HEK293 (cell line): ENCODE measurements around the gene MARVELD1.
A peak's percentile ranks its signal among the peaks of the same experiment; 100 is the strongest.

Experiments used
- GLI2 ChIP-seq: fragments of 450-650 bp; formaldehyde crosslinking; IDR thresholded peaks from 2 replicates; pipeline ENCODE4; 2017; ENCODE audit warnings: missing biosample characterization, missing genetic modification characterization, low read depth, borderline replicate concordance
- KLF16 ChIP-seq: fragments of 450-650 bp; formaldehyde crosslinking; IDR thresholded peaks from 2 replicates; pipeline ENCODE4 v1.5.1; 2017; ENCODE audit warnings: missing biosample characterization, missing genetic modification characterization
- KLF9 ChIP-seq: fragments of 450-650 bp; formaldehyde crosslinking; IDR thresholded peaks from 2 replicates; pipeline ENCODE4 v1.5.1; 2016; ENCODE audit warnings: missing biosample characterization, missing genetic modification characterization, low read depth
- MEIS1 ChIP-seq: sonication (generic); formaldehyde crosslinking; IDR thresholded peaks from 2 replicates; pipeline ENCODE4 v1.8.1; 2022; ENCODE audit warnings: missing genetic modification reagents, mild to moderate bottlenecking, borderline replicate concordance
- REPIN1 ChIP-seq: fragments of 450-650 bp; formaldehyde crosslinking; IDR thresholded peaks from 2 replicates; pipeline ENCODE4 v1.5.1; 2017; ENCODE audit warnings: missing biosample characterization, missing genetic modification characterization, low read depth
- SCRT2 ChIP-seq: fragments of 450-650 bp; formaldehyde crosslinking; IDR thresholded peaks from 2 replicates; pipeline ENCODE4 v1.5.1; 2016; ENCODE audit warnings: missing biosample characterization, missing genetic modification characterization
- SP2 ChIP-seq: fragments of 450-650 bp; formaldehyde crosslinking; IDR thresholded peaks from 2 replicates; pipeline ENCODE4 v1.5.1; 2016; ENCODE audit warnings: missing biosample characterization, missing genetic modification characterization
- SP7 ChIP-seq: fragments of 450-650 bp; formaldehyde crosslinking; IDR thresholded peaks from 2 replicates; pipeline ENCODE4 v1.5.1; 2016; ENCODE audit warnings: missing biosample characterization, missing genetic modification characterization
- WT1 ChIP-seq: fragments of 450-650 bp; formaldehyde crosslinking; IDR thresholded peaks from 2 replicates; pipeline ENCODE4 v1.5.1; 2016; ENCODE audit warnings: missing biosample characterization, missing genetic modification characterization
- ZFP37 ChIP-seq: fragments of 450-650 bp; formaldehyde crosslinking; IDR thresholded peaks from 2 replicates; pipeline ENCODE4 v1.5.1; 2016; ENCODE audit warnings: missing biosample characterization, missing genetic modification characterization
- ZNF140 ChIP-seq: fragments of 450-650 bp; formaldehyde crosslinking; IDR thresholded peaks from 2 replicates; pipeline ENCODE4 v1.5.1; 2016; ENCODE audit warnings: missing biosample characterization, missing genetic modification characterization
- ZNF239 ChIP-seq: fragments of 450-650 bp; formaldehyde crosslinking; IDR thresholded peaks from 2 replicates; pipeline ENCODE4 v1.5.1; 2016; ENCODE audit warnings: missing biosample characterization, missing genetic modification characterization
- ZNF248 ChIP-seq: fragments of 450-650 bp; formaldehyde crosslinking; IDR thresholded peaks from 2 replicates; pipeline ENCODE4 v1.5.1; 2017; ENCODE audit warnings: missing biosample characterization, missing genetic modification characterization
- ZNF341 ChIP-seq: fragments of 450-650 bp; formaldehyde crosslinking; IDR thresholded peaks from 2 replicates; pipeline ENCODE4; 2016; ENCODE audit warnings: low read depth, missing biosample characterization, missing genetic modification characterization
- ZNF366 ChIP-seq: fragments of 450-650 bp; formaldehyde crosslinking; conservative IDR thresholded peaks from 2 replicates; pipeline ENCODE4 v1.5.1; 2016; ENCODE audit warnings: missing biosample characterization, missing genetic modification characterization
- ZNF416 ChIP-seq: fragments of 450-650 bp; formaldehyde crosslinking; IDR thresholded peaks from 2 replicates; pipeline ENCODE4 v1.5.1; 2016; ENCODE audit warnings: missing biosample characterization, missing genetic modification characterization
- ZNF501 ChIP-seq: fragments of 450-650 bp; formaldehyde crosslinking; IDR thresholded peaks from 2 replicates; pipeline ENCODE4 v1.5.1; 2016; ENCODE audit warnings: missing biosample characterization, missing genetic modification characterization
- ZNF529 ChIP-seq: fragments of 450-650 bp; formaldehyde crosslinking; IDR thresholded peaks from 2 replicates; pipeline ENCODE4 v1.5.1; 2017; ENCODE audit warnings: missing genetic modification characterization, missing biosample characterization; ENCODE audit not compliant: insufficient replicate concordance
- ZNF530 ChIP-seq: fragments of 450-650 bp; formaldehyde crosslinking; IDR thresholded peaks from 2 replicates; pipeline ENCODE4 v1.5.1; 2016; ENCODE audit warnings: low read depth, missing biosample characterization, missing genetic modification characterization
- ZNF561 ChIP-seq: fragments of 450-650 bp; IDR thresholded peaks from 2 replicates; pipeline ENCODE4 v1.5.1; 2018; ENCODE audit warnings: missing biosample characterization, missing genetic modification characterization, borderline replicate concordance
- ZNF600 ChIP-seq: fragments of 450-650 bp; formaldehyde crosslinking; IDR thresholded peaks from 2 replicates; pipeline ENCODE4 v1.5.1; 2016; ENCODE audit warnings: missing biosample characterization, missing genetic modification characterization
- ZNF658 ChIP-seq: fragments of 450-650 bp; formaldehyde crosslinking; IDR thresholded peaks from 2 replicates; pipeline ENCODE4; 2016; ENCODE audit warnings: missing biosample characterization, missing genetic modification characterization
- ZNF664 ChIP-seq: fragments of 450-650 bp; formaldehyde crosslinking; IDR thresholded peaks from 2 replicates; pipeline ENCODE4 v1.5.1; 2016; ENCODE audit warnings: missing biosample characterization, missing genetic modification characterization
- ZNF777 ChIP-seq: fragments of 450-650 bp; formaldehyde crosslinking; IDR thresholded peaks from 2 replicates; pipeline ENCODE4 v1.5.1; 2017; ENCODE audit warnings: missing biosample characterization, missing genetic modification characterization, borderline replicate concordance
- ZNF785 ChIP-seq: fragments of 450-650 bp; formaldehyde crosslinking; IDR thresholded peaks from 2 replicates; pipeline ENCODE4 v1.5.1; 2016; ENCODE audit warnings: missing biosample characterization, missing genetic modification characterization
- ZNF843 ChIP-seq: fragments of 450-650 bp; formaldehyde crosslinking; IDR thresholded peaks from 2 replicates; pipeline ENCODE4 v1.5.1; 2016; ENCODE audit warnings: missing biosample characterization, missing genetic modification characterization
- ZSCAN16 ChIP-seq: fragments of 450-650 bp; formaldehyde crosslinking; IDR thresholded peaks from 2 replicates; pipeline ENCODE4 v1.5.1; 2016; ENCODE audit warnings: missing biosample characterization, missing genetic modification characterization
- TF ChIP-seq, protein P1 (sequence below): fragments of 450-650 bp; formaldehyde crosslinking; IDR thresholded peaks from 2 replicates; pipeline ENCODE4 v1.5.1; 2016; ENCODE audit warnings: missing biosample characterization, missing genetic modification characterization
- TF ChIP-seq, protein P2 (sequence below): fragments of 450-650 bp; formaldehyde crosslinking; IDR thresholded peaks from 2 replicates; pipeline ENCODE4 v1.5.1; 2016; ENCODE audit warnings: missing biosample characterization, missing genetic modification characterization
- TF ChIP-seq, protein P3 (sequence below): fragments of 450-650 bp; formaldehyde crosslinking; IDR thresholded peaks from 2 replicates; pipeline ENCODE4 v1.5.1; 2017; ENCODE audit warnings: missing biosample characterization, missing genetic modification characterization
- TF ChIP-seq, protein P4 (sequence below): fragments of 450-650 bp; formaldehyde crosslinking; IDR thresholded peaks from 2 replicates; pipeline ENCODE4 v1.5.1; 2016; ENCODE audit warnings: missing biosample characterization, missing genetic modification characterization
- TF ChIP-seq, protein P5 (sequence below): fragments of 450-650 bp; formaldehyde crosslinking; optimal IDR thresholded peaks from 2 replicates; pipeline ENCODE3; 2016; ENCODE audit warnings: missing biosample characterization, mild to moderate bottlenecking, missing genetic modification characterization

The MARVELD1 gene

DNA sequence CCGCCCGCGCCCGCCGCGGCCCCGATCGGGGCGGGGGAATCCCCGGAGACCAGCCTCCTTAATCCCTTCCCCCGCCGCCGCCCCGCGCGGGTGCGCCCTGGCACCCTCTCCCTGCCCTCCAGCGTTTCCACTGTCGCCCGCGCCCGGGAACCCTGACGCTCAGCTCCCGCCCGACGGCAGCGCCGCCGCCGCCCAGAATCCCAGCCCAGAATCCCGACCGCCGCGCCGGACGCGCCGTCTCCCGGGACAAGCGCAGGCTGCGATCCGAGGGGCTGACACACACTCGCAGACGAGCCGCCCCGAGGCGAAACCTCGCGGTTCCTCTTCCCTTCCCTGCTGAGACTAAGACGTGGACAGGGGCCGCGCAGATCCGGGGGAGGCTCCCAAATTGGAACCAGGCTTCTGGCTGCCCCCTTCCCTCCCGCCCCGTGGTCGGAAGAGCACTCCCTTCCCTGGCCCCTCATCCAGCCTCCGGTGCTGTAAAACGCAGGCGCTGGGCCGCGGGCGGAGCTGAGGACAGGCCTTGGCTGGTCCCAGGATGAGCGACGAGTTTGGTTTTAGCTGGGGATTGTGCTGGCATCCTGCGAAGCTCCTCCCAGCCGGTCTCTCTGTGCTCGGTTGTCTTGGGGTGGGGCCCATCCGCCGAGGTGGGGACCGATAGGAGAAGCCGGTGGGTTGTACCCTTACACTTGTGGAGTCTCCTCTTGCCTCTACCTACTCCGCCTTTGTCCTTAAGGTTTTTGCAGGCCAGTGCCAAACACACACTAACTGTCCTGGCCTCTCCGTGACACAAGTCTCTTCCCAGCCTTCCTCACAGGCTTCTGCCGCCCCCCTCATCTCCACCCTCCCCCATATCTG, 1.1 kb downstream of the MARVELD1 start (continued):
- peak; percentile 71 for TF ChIP-seq ZNF341 (tag by site-specific recombination)
- TF ChIP-seq KLF9 (tag by site-specific recombination) = no peak; the same call in 1 of the 2 replicates
- TF ChIP-seq ZNF239 = no peak
- TF ChIP-seq KLF16 (tag by site-specific recombination) = no peak
- no peak for TF ChIP-seq ZNF416 (tag by site-specific recombination)
- TF ChIP-seq MEIS1 = no peak
- TF ChIP-seq ZSCAN16 (tag by site-specific recombination) = no peak
- TF ChIP-seq, protein P1, sequence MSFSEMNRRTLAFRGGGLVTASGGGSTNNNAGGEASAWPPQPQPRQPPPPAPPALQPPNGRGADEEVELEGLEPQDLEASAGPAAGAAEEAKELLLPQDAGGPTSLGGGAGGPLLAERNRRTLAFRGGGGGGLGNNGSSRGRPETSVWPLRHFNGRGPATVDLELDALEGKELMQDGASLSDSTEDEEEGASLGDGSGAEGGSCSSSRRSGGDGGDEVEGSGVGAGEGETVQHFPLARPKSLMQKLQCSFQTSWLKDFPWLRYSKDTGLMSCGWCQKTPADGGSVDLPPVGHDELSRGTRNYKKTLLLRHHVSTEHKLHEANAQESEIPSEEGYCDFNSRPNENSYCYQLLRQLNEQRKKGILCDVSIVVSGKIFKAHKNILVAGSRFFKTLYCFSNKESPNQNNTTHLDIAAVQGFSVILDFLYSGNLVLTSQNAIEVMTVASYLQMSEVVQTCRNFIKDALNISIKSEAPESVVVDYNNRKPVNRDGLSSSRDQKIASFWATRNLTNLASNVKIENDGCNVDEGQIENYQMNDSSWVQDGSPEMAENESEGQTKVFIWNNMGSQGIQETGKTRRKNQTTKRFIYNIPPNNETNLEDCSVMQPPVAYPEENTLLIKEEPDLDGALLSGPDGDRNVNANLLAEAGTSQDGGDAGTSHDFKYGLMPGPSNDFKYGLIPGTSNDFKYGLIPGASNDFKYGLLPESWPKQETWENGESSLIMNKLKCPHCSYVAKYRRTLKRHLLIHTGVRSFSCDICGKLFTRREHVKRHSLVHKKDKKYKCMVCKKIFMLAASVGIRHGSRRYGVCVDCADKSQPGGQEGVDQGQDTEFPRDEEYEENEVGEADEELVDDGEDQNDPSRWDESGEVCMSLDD (tag by site-specific recombination) = no peak
- TF ChIP-seq, protein P2, sequence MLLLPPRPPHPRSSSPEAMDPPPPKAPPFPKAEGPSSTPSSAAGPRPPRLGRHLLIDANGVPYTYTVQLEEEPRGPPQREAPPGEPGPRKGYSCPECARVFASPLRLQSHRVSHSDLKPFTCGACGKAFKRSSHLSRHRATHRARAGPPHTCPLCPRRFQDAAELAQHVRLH (tag by site-specific recombination) = no peak
- peak; percentile 66 for TF ChIP-seq ZNF501 (tag by site-specific recombination)
- TF ChIP-seq REPIN1 (tag by site-specific recombination) = 0 out of 2 replicates have a peak, but pooled peaks have one; percentile 18
- TF ChIP-seq ZNF785 (tag by site-specific recombination) = 0 out of 2 replicates have a peak, but pooled peaks have one; percentile 9
- TF ChIP-seq SCRT2 (tag by site-specific recombination) = peak; percentile 88
- TF ChIP-seq ZNF561 (tag by site-specific recombination) = 0 out of 2 replicates have a peak, but pooled peaks have one; percentile 68
- no peak for TF ChIP-seq ZNF664 (tag by site-specific recombination)
- no peak for TF ChIP-seq ZNF529 (tag by site-specific recombination)
- TF ChIP-seq, protein P3, sequence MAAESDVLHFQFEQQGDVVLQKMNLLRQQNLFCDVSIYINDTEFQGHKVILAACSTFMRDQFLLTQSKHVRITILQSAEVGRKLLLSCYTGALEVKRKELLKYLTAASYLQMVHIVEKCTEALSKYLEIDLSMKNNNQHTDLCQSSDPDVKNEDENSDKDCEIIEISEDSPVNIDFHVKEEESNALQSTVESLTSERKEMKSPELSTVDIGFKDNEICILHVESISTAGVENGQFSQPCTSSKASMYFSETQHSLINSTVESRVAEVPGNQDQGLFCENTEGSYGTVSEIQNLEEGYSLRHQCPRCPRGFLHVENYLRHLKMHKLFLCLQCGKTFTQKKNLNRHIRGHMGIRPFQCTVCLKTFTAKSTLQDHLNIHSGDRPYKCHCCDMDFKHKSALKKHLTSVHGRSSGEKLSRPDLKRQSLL (tag by site-specific recombination) = no peak; the same call in 1 of the 2 replicates
- TF ChIP-seq ZNF530 = no peak
- peak; percentile 31; the same call in 1 of the 2 replicates for TF ChIP-seq SP7 (tag by site-specific recombination)
- peak; percentile 84 for TF ChIP-seq SP2 (tag by site-specific recombination)
- TF ChIP-seq, protein P4, sequence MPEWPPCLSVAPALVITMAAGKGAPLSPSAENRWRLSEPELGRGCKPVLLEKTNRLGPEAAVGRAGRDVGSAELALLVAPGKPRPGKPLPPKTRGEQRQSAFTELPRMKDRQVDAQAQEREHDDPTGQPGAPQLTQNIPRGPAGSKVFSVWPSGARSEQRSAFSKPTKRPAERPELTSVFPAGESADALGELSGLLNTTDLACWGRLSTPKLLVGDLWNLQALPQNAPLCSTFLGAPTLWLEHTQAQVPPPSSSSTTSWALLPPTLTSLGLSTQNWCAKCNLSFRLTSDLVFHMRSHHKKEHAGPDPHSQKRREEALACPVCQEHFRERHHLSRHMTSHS = no peak
- TF ChIP-seq WT1 (tag by site-specific recombination) = no peak
- peak; percentile 63 for TF ChIP-seq ZFP37
- no peak for TF ChIP-seq GLI2
- TF ChIP-seq ZNF777 (tag by site-specific recombination) = peak; percentile 72; the same call in 1 of the 2 replicates
- no peak for TF ChIP-seq ZNF843 (tag by site-specific recombination)
- no peak for TF ChIP-seq ZNF658 (tag by site-specific recombination)
- TF ChIP-seq ZNF140 (tag by site-specific recombination) = no peak
- TF ChIP-seq ZNF248 = no peak
- TF ChIP-seq, protein P5, sequence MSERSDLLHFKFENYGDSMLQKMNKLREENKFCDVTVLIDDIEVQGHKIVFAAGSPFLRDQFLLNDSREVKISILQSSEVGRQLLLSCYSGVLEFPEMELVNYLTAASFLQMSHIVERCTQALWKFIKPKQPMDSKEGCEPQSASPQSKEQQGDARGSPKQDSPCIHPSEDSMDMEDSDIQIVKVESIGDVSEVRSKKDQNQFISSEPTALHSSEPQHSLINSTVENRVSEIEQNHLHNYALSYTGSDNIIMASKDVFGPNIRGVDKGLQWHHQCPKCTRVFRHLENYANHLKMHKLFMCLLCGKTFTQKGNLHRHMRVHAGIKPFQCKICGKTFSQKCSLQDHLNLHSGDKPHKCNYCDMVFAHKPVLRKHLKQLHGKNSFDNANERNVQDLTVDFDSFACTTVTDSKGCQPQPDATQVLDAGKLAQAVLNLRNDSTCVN (tag by site-specific recombination) = peak; percentile 95
- peak; percentile 84 for TF ChIP-seq ZNF600 (tag by site-specific recombination)
- no peak for TF ChIP-seq ZNF366
